ENCODE data around the gene EPB41.
"Not testable (repeated sequence)": the region's sequence is repeated elsewhere in the genome, so short reads cannot be mapped to it uniquely, and the experiment has no call there.

The EPB41 gene

GRCh38 chr1:28928314-28928941 lies 14.1 kb downstream of the EPB41 start:
- no peak for DNase-seq

GRCh38 chr1:28933277-28933676 lies 18.9 kb downstream of the EPB41 start:
- no peak for DNase-seq

- no peak for DNase-seq
Observed at GRCh38 chr1:28933918-28934317, 19.5 kb downstream of the EPB41 start.

GRCh38 chr1:28934676-28935075 lies 20.3 kb downstream of the EPB41 start:
- DNase-seq: no peak

GRCh38 chr1:28935293-28935692 lies 20.9 kb downstream of the EPB41 start:
- no peak for DNase-seq

- DNase-seq: no peak
Observed at GRCh38 chr1:28936094-28936493, 21.7 kb downstream of the EPB41 start.

- DNase-seq: no peak
Observed at GRCh38 chr1:28936528-28936927, 22.2 kb downstream of the EPB41 start.

GRCh38 chr1:28943581-28943980 lies 29.2 kb downstream of the EPB41 start:
- not testable (repeated sequence) for DNase-seq

GRCh38 chr1:28950006-28950405 lies 35.6 kb downstream of the EPB41 start:
- no peak for DNase-seq

GRCh38 chr1:28950449-28950848 lies 36.1 kb downstream of the EPB41 start:
- no peak for DNase-seq

- no peak for DNase-seq
Observed at GRCh38 chr1:28954126-28954726, 39.9 kb downstream of the EPB41 start.

- peak; percentile 22 for DNase-seq
Observed at GRCh38 chr1:28956038-28956464, 41.7 kb downstream of the EPB41 start.

- peak; percentile 56 for DNase-seq
Observed at GRCh38 chr1:28962114-28962831, 47.9 kb downstream of the EPB41 start.

GRCh38 chr1:28965271-28965870 lies 51.0 kb downstream of the EPB41 start:
- DNase-seq: no peak

- no peak for DNase-seq
Observed at GRCh38 chr1:28966617-28967016, 52.2 kb downstream of the EPB41 start.

GRCh38 chr1:28971980-28972771 lies 57.8 kb downstream of the EPB41 start:
- peak; percentile 28 for DNase-seq

- DNase-seq: no peak
Observed at GRCh38 chr1:28973596-28974421, 59.4 kb downstream of the EPB41 start.

- no peak for DNase-seq
Observed at GRCh38 chr1:28974432-28974831, 60.1 kb downstream of the EPB41 start.

GRCh38 chr1:28976248-28976647 lies 61.9 kb downstream of the EPB41 start:
- no peak for DNase-seq

GRCh38 chr1:28981210-28981609 lies 66.8 kb downstream of the EPB41 start:
- DNase-seq: no peak

GRCh38 chr1:28982198-28982597 lies 67.8 kb downstream of the EPB41 start:
- DNase-seq: no peak

GRCh38 chr1:28983091-28983490 lies 68.7 kb downstream of the EPB41 start:
- no peak for DNase-seq
